GM19328 (cell line): ENCODE data around the gene VWA3A.
"Not testable (repeated sequence)": the region's sequence is repeated elsewhere in the genome, so short reads cannot be mapped to it uniquely, and the experiment has no call there.

Experiments used
- ATAC-seq: cut with Tn5 transposase; IDR thresholded peaks from one replicate; pipeline ENCODE4 v1.9.1; 2021; ENCODE audit warnings: mild to moderate bottlenecking, moderate library complexity; ENCODE audit not compliant: unreplicated experiment

The VWA3A gene, protein sequence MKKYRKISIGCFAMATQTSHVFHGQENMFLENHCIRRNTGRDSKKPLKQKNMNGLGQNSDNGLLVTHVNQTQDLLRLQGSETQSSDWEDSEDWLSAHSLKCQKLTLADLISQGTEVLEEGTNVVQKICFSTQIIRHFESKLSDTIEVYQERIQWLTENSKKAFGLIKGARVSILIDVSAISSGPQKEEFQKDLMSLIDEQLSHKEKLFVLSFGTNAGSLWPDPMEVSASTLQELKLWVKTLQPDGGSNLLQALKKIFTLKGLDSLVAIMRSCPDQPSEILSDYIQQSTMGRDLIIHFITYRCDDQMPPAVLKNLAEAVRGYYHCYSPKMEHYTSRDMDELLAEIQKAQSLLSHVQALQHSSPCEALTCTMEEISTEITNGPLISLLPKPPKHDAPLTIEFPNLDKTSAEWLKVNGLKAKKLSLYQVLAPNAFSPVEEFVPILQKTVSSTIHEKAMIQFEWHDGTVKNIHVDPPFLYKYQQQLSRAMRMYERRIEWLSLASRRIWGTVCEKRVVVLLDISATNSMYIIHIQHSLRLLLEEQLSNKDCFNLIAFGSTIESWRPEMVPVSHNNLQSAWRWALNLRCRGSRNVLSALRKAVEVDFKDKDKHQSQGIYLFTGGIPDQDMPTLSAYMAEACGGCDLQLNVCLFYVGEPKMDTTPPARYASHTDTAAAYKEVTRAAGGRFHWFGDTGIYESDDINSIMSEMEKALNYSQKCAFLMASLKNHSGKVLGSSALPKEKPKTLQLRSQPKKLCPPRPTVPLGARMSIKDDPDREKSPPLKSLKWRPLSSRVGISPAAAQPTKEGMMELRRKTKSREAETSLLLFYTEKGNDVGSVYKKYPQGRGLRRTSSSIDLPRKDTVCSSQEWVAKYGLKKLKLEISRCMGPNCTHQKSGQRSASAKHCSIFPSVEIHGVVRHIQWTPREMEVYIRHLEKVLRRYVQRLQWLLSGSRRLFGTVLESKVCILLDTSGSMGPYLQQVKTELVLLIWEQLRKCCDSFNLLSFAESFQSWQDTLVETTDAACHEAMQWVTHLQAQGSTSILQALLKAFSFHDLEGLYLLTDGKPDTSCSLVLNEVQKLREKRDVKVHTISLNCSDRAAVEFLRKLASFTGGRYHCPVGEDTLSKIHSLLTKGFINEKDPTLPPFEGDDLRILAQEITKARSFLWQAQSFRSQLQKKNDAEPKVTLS

DNA sequence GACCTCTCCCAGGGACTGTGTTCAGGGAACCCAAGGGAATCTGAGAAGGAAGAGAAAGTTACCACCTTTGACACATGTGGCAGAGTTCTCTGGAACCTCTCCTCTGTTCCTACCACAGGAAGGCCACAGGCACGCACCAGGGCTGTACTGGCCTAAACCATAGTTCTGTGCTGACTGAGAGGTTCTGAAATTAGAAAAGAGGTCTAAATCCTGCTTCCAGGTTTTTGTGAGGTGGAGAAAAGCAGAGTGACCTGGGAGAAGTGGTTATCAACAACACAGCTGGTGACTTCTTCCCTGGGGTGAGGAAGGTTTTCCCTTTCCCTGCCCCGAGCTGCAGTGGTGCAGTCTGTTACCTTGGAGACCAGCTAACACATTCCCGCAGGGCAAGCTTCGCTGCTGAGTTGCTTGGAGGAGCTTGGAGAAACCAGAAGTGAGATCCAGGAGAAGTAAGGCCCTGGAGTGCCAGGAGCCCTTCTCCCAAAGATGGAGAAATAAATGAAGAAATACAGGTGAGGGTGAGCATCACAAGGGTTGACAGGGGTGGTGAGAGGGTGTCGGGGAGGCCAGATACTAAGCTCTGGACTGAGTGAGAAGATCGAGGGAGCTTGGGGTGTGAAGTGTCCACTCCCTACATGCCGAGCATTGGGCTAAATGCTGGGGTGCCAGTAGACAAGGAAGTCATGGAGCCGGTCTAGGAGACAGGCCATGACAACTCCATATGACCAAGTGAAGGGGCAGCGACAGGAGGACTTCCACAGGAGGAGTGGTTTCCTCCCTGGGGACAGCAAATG, at the start of gene VWA3A:
Gene VWA3A, plus strand, starts transcription at position 399 of the 791 bp plus-strand sequence. Its CDS starts 97 bp downstream, at position 496.
- no peak for ATAC-seq

DNA sequence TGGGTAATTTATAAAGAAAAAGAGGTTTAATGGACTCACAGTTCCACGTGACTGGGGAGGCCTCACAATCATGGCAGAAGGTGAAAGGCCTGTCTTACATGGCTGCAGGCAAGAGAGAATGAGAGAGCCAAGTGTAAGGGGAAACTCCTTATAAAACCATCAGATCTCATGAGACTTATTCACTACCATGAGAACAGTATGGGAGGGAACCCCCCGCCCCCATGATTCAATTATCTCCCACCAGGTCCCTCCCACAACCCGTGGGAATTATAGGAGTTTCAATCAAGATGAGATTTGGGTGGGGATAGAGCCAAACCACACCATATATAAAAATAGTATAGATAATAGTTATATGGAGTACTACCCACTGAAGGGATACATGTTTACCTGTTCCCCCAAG, 48.5 kb upstream of the VWA3A start:
- ATAC-seq = not testable (repeated sequence)

DNA sequence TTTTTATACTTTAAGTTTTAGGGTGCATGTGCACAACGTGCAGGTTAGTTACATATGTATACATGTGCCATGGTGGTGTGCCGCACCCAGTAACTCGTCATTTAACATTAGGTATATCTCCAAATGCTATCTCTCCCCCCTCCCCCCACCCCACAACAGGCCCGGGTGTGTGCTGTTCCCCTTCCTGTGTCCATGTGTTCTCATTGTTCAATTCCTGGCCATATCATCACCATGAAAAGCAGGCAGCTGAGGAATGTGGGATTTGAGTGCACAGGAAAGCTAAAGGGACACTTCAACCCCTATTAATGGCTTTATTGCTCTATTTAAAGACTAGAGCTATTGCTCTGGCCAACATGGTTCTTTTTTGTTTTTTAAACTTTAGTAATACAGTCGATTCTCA, 46.5 kb upstream of the VWA3A start:
- not testable (repeated sequence) for ATAC-seq

DNA sequence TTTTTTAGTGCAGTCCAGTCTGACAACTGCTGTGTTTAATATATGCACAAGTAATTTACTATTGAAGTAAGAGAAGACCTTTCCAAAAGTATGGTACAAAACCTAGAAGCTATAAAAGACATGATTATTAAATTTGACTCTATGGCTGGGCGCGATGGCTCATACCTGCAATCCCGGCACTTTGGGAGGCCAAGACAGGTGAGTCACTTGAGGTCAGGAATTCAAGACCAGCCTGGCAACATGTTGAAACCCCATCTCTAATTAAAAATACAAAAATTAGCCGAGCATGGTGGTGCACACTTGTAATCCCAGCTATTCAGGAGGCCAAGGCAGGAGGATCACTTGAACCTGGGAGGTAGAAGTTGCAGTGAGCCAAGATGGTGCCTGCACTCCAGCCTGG, 41.4 kb upstream of the VWA3A start:
- no peak for ATAC-seq

DNA sequence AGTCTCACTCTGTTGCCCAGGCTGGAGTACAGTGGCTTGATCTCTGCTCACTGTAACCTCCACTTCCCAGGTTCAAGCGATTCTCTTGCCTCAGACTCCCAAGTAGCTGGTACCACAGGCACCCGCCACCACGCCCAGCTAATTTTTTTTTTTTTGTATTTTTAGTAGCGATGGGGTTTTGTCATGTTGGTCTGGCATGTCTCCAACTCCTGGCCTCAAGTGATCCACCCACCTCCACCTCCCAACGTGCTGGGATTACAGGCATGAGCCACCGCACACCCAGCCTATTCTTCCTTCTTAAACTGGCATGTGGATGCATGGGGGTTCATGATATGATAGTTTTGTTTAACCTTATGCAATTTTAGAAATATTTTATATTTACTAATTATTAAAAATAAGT, 39.4 kb upstream of the VWA3A start:
- ATAC-seq = no peak

DNA sequence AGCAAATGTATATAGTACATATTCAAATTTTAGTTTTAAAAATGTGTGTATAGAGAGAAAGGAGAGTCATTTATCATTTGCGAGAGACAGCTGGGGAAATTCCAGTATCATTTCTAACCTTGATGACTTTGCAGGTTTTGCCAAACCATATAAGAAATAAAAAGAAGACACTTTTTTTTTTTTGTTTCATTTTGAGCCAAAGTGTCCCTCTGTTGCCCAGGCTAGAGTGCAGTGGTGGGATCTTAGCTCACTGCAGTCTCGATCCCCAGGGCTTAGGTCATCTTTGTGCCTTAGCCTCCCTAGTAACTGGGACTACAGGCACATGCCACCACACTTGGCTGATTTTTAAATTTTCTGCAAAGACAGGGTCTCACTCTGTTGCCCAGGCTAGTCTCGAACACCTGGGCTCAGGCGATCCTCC, 38.4 kb upstream of the VWA3A start:
- no peak for ATAC-seq

DNA sequence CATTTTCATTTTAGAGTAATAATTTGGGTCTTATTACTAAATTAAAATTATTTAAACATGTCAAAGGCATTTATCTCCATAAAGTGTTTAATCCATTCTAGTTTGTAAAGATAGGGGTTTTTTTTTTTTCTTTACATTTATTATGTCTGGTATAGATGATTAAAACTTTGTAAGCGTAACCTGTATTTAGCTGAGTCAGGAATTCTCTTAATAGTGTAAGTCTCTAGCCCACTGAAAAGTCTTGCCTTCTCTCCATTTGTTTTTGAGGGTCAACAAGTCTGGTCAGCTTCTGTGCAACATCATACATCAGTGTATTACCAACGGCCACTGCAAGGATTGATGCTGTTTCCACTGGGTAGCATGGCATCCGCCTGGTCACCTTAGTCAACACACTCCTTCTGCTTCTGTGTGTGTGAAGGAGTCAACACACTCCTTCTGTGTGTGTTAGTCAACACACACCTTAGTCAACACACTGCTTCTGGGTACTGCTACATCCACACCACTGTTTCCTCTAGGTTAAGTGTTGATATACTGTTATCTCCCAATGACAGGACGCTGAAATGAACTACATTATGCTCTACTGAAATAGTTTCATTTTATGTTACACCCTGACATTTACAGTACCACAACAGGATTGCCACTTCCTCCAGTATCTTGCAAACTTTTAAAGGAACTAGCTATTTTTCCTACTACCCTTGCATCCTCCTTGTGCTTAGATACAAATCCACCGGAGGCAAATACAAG, 37.3 kb upstream of the VWA3A start:
- no peak for ATAC-seq

DNA sequence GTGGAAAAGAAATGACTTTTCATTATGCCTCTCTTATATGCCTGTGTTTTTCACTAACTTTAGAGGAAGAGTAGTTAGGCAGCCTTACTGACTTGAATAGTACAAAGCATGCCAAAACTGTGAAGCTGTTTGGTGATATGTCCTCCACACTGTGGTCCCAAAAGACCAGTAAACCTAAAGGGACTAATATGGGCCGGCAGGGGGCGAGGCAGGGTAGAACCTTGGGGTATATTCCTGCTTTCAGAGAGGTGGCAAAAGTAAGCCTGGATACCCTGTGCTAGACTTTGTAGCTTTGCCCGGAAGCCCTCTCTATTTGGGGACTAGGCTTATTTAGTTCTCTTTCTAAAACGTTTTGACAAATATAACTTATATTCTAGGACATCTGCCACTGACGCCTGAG, 36.5 kb upstream of the VWA3A start:
- ATAC-seq = no peak

DNA sequence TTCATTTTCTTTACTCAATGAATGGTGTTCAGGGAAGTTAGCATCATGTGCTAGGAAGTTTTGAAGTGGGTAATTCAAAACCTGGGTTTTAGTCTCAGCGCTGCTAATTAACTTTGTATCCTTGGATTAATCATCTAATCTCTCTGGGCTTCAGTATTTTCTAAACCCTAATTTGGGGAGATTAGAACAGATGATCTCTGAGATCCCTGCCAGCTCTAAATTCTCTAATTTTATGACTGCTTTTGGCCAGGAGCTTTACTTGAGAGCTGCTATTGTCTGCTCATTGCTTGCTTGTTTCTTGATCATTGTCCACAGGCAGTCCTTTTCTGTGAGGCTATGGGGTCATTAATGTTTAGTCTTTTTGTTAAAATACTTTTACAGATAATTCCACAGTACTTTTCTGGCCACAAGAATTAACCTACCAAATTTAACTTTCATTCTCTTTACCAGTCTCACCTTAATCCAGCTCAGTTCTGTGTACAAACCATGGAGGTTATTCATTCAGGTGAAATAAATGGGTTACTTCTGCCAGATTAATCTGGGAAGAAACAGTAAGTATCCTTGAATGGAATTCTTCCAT, 28.4 kb upstream of the VWA3A start:
- ATAC-seq = no peak

DNA sequence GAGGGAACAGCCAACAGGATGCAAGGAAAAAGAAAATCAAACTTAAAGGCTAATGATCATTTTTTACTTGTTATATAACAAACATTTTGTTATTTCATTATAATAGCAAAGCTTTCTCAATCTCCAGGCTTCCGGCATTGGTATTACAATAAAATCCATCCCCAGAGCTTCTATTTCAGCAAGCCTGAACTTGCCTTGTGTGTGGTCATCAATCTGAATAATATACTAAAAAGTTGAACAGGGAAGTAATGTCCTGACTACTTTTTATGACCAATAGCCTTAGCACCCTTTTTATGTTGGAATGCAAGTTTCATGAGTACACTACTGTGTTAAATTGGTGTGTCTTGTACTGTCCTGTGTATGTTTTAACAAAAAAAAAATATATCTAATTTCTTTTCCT, 27.1 kb upstream of the VWA3A start:
- no peak for ATAC-seq

DNA sequence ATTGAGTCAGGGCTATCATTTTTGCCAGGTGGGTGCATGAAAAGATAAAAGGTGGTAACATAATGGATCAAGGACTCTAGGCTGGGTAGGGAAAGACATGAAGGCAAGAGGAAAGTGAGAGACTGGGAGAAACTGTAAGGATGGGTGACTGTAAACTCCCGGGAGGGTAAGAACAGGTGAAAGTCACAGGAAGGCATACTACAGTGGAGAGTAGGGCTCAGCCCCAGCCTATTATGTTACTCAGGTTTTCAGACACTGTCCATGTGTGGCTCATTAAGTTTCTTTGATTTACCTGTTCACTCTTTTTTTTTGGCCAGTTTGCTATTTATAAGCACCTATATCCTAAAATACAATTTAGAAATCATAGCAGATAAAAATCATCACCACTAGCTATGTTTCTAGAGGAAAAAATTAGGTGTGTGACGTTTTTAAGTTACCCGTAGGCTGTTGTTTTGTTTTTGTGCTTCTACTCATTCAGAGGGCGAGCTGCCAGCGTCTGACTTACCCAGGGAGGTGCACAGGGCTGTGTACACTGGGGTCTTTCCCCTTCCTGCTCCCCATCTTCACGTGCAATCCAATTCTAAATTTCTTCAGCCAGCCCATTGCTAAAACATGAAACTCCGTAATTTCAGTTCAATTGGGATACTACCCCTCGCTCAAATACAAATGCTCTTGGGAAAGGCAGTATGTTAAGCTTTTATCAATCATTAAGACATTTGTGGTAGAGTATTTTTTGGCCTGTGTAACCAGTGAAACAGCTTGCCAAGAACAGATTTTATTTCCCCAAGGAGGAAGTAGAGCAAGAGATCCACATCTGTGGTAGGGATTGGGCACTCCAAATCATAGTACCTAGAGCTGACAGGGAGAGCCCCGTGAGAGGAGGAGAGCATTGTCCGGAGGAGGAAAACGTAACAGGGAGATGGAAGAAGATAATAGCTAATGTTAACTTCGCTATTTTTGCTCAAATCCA, 21.7 kb upstream of the VWA3A start:
- ATAC-seq = no peak

DNA sequence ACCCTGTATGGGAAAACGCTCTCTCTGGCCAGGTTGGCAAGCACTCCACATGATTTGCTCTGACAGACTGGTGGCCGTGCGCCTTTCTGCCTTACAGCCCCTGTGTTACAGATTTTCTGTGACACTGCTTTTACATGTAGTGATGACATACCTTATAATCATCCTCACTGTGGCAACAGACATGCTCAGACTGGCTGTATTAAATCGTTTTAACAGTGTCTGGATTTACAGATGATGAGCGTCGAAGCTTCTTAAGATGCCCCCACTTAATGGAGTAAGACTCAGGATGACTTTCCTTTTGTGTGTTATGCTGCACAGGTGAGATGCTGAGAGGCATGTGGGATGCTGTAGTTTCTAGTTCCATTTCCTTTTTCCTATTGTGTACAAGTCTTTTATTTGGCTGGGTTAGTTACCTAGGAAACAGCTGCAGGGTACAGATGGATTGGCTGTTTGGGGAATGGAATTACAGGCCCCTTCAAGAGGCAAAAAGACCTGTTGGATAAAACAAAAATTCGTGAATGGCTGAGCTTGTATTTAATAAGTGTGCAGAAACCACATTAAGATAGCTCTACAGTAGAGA, 20.9 kb upstream of the VWA3A start:
- ATAC-seq = no peak

DNA sequence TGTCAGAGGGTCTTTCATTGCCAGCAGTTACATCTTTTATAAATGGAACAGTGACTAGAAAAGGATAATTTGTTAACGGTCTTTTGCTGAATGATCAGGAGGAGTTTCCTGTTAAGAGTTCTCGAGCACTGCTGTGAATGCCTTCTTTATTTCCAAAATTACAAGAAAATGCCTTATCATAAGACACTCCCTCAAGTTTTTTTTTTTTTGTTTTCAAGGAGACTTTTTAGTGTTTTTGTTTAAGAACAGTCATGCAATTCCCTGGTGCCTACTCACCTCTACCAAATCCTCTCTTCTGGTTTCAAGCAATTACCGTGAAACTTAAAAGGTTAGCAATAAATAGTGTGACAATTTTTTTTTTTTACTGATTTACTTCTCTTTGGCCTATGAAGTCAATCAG, 19.0 kb upstream of the VWA3A start:
- no peak for ATAC-seq

DNA sequence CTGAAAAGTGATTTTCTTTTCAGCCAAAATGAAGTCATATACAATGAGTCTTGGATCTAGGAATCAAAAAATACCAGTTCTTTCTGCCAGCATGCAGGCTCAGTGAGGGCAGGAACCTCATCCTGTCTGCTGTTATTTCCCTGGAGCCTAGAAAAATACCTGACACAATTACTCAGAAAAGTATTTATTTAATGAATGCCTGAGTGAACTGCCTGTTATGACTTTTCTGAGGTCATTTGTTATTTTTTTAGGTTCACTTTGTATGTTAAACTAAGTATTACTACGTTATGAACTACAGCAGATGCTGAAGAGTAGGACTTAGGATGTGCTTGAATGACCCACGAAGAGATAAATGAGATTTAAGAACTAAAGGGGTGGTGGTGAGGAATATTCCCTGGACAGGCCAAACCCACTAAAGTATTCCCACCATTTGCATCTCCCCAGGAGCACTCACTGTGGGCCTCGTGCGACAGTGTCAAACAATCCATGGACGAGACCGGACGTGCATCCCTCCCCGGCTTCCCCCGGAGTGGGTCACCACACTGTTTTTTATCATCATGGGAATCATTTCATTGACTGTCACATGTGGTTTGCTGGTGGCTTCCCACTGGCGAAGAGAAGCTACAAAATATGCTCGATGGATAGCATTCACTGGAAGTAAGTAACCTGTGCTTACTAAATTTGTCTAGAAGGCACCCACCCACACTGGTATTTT, 17.1 kb upstream of the VWA3A start:
- no peak for ATAC-seq

DNA sequence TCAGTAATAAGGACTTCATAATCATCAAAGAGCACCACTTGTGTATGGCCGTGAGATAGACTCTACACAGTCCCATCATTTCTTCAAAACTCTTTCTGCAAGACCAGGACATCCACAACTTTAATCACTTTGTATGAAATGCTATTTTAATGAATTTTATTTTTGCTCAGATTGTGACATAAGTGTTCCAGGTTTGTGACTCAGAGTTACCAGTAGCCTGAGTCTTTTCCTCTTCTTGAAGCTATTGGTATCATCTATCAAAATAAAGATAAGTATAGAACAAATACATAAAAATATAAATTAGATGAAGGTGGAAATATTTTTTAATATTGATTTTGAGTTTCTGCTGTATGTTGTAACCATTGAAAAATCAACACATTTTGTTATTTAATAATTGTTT, 16.6 kb upstream of the VWA3A start:
- no peak for ATAC-seq

DNA sequence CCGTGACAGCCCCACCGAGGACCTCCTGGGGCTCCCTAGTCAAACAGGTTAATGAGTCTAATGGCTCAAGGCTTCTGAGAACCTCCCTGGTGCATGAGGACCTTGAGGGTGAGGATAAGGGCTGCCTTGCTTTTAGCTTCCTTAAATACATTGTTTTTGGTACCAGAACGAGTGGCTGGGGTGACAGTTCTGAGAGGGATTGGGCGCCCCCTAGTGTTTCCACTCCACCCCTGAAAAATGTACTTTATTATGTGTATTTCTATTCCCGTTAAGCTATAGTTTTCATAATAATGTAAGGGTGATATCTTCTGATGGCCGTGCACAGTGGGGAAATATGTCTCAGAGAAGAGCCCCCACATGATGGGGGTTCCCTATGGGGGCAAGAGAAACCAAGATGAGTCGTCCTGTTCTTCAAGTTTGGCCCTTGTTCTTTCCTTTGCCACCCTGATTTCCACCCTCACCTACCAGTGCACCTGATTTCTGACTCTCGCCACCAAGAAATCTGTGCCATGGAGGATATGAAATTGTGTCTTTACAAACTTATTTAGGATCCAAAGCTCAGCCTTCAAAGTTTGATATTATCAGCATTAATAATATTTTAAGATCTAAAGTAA, 14.5 kb upstream of the VWA3A start:
- no peak for ATAC-seq

DNA sequence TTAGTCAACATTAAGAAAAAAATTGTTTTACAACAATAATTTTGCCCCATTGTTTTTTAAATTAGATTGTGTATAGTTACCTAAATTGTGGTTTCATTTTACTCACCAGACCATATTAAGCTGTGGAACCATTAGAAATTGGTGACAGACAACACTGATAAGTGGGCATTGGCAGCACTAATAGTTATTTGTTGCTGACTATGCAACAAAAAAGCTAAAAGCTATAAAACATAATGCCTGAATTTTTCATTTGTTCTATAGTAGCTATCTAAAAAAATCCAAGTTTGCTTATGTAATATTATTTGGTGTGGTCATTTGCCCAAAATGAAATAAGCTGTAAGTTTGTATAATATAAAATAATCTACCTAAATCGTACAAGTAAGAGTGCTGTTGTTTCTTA, 13.7 kb upstream of the VWA3A start:
- no peak for ATAC-seq
